IPS-18a (cell line): ENCODE measurements around the gene HSPA4.

Source experiments
- H3K27ac ChIP-seq: one replicate; pipeline ENCODE4 v1.5.1; 2013; ENCODE audit warnings: low read length
- H3K27me3 ChIP-seq: one replicate; pipeline ENCODE4 v1.6.1; 2013; ENCODE audit warnings: mild to moderate bottlenecking, low read length; ENCODE audit not compliant: control insufficient read depth, insufficient read depth
- H3K36me3 ChIP-seq: one replicate; pipeline ENCODE4 v1.6.1; 2013; ENCODE audit warnings: low read depth, low read length; ENCODE audit not compliant: control insufficient read depth
- H3K4me1 ChIP-seq: one replicate; pipeline ENCODE4 v1.6.1; 2013; ENCODE audit warnings: low read depth, low read length; ENCODE audit not compliant: control insufficient read depth
- H3K4me3 ChIP-seq: one replicate; pipeline ENCODE4 v1.5.1; 2013; ENCODE audit warnings: low read length
- H3K9ac ChIP-seq: one replicate; pipeline ENCODE4 v1.6.1; 2013; ENCODE audit warnings: mild to moderate bottlenecking, low read length, moderate library complexity
- H3K9me3 ChIP-seq: one replicate; pipeline ENCODE4 v1.6.1; 2013; ENCODE audit warnings: low read depth, low read length; ENCODE audit not compliant: control insufficient read depth

Gene HSPA4

GRCh38 chr5:133147411-133147810 is 95.6 kb downstream of the HSPA4 start:
- Histone ChIP-seq H3K4me1 (no peaks in the 10 kb centered on the region), H3K27ac (no peak overlapping the region), H3K4me3 (no peak overlapping the region), H3K9me3 (no peaks in the 10 kb centered on the region), H3K27me3 (no peaks in the 10 kb centered on the region), H3K36me3 (no peaks in the 10 kb centered on the region), H3K9ac (no peak overlapping the region)

DNA sequence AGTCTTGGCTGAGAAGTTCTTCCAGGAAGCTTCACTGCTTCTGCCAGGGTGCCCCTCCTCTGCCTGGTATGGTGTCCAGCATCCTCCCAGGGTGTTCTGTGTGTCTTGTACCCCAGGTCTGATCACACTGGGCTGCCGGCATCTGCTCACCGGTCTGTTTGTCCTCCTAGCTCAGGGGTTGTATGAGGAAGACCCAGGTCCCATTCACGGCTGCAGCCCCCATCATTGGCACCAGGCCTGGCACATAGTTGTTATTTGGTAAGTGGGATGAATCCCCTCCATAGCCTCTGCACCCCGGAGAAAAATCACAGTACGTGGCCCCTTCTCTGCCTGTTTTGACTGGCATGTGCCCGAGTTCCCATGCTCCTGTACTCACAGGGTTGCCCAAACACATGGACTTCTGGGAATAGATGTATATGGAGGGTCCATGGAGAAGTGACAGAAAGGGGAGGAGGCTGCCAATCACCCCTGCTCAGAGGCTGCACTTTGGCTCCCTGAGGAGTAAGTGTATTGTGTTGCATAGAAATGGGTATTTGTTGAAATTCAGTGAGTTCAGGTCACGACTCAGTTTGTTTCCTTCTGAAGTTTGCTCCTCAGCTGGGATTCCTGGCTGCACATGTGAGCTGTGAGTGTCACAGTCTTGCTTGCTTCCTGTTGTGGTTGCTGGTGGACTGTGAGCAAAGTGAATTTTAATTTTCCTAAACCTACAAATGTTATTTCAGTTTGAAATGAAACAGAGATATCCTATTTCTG is 96.2 kb downstream of the HSPA4 start:
- Histone ChIP-seq H3K4me1 (no peaks in the 10 kb centered on the region), H3K4me3 (no peak overlapping the region), H3K27ac (no peak overlapping the region), H3K9ac (no peak overlapping the region), H3K36me3 (no peaks in the 10 kb centered on the region), H3K27me3 (no peaks in the 10 kb centered on the region), H3K9me3 (no peaks in the 10 kb centered on the region)

- Histone ChIP-seq H3K36me3 (no peaks in the 10 kb centered on the region), H3K9me3 (no peaks in the 10 kb centered on the region), H3K27ac (no peak overlapping the region), H3K4me3 (no peak overlapping the region), H3K9ac (no peak overlapping the region), H3K4me1 (no peaks in the 10 kb centered on the region), H3K27me3 (no peaks in the 10 kb centered on the region)
These were observed 97.5 kb downstream of the HSPA4 start for GRCh38 chr5:133149345-133149744.

GRCh38 chr5:133150909-133151544 is 99.2 kb downstream of the HSPA4 start:
- Histone ChIP-seq H3K36me3 (no peaks in the 10 kb centered on the region), H3K9me3 (no peaks in the 10 kb centered on the region), H3K4me1 (no peaks in the 10 kb centered on the region), H3K27me3 (no peaks in the 10 kb centered on the region), H3K9ac (no peak overlapping the region), H3K4me3 (no peak overlapping the region), H3K27ac (no peak overlapping the region)

GRCh38 chr5:133154274-133155075 is 102.7 kb downstream of the HSPA4 start:
- no peaks in the 10 kb centered on the region for H3K36me3 ChIP-seq
- H3K9me3 ChIP-seq: no peaks in the 10 kb centered on the region
- no peak overlapping the region for H3K9ac ChIP-seq
- H3K4me1 ChIP-seq: no peaks in the 10 kb centered on the region
- no peak overlapping the region for H3K4me3 ChIP-seq
- H3K27ac ChIP-seq: no peak overlapping the region
- no peaks in the 10 kb centered on the region for H3K27me3 ChIP-seq

DNA sequence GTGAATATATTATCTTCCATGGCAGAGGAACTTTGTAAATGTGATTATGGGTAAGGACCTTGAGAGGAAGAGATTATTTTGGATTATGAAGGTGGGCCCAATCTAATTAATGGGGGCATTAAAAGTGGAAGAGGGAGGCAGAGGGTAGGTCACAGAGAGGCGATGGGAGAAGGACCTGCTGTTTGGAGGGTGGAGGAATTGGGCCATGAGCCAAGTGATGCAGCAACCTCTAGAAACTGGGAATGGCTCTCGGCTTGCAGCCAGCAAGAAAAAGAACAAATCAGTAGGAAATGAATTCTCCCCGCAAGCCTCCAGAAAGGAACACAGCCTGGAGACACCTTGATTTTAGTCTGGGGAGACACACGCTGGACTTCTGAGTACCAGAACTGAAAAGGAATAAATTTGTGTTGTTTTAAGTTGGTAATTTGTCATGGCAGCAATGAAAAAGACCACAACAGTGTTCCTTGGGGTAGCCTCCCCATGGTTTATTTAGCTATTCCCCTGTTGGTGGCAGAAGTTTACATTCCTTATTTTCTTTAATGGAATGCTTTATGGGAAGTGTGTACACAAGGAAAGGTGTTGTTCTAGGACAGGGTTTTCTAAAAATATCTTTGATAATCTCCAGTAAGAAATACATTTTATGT is 103.6 kb downstream of the HSPA4 start:
- Histone ChIP-seq H3K4me3 (no peak overlapping the region), H3K4me1 (no peaks in the 10 kb centered on the region), H3K27me3 (no peaks in the 10 kb centered on the region)

More for the DNA sequence above, 103.6 kb downstream of the HSPA4 start:
- Histone ChIP-seq H3K9me3 (no peaks in the 10 kb centered on the region), H3K36me3 (no peaks in the 10 kb centered on the region), H3K9ac (no peak overlapping the region), H3K27ac (no peak overlapping the region)
